HEK293 (cell line): ENCODE results near the gene PGAP1.

ENCODE experiments used
- MYNN ChIP-seq: fragments of 450-650 bp; formaldehyde crosslinking; IDR thresholded peaks from 2 replicates; pipeline ENCODE4 v1.5.1; 2016; ENCODE audit warnings: missing biosample characterization, missing genetic modification characterization, borderline replicate concordance
- TF ChIP-seq, protein P1 (sequence below): fragments of 450-650 bp; formaldehyde crosslinking; IDR thresholded peaks from 2 replicates; pipeline ENCODE4 v1.5.1; 2016; ENCODE audit warnings: missing biosample characterization, missing genetic modification characterization
- TF ChIP-seq, protein P2 (sequence below): fragments of 450-650 bp; formaldehyde crosslinking; IDR thresholded peaks from 2 replicates; pipeline ENCODE4 v1.5.1; 2016; ENCODE audit warnings: missing biosample characterization, missing genetic modification characterization

DNA sequence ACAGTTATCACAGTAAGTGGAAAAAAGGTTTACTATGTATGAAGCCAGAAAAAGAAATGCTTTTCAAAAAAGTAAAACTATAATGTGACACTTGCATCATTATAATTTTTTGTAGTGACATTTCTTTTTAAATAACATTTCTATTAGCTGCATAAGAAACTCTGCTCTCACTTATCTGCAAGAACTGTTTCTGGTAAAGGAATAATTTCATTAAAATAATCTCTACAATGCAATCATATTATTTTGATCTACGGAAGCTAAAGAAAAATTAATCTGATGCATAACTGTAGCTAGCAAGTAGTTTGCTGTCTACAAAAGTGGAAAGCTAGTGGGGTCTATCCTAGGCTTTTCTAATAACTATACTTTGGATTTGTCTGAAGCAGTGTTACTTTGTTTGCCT, 50.1 kb downstream of the PGAP1 start:
- no peak for TF ChIP-seq MYNN (tag by site-specific recombination)
- TF ChIP-seq, protein P1, sequence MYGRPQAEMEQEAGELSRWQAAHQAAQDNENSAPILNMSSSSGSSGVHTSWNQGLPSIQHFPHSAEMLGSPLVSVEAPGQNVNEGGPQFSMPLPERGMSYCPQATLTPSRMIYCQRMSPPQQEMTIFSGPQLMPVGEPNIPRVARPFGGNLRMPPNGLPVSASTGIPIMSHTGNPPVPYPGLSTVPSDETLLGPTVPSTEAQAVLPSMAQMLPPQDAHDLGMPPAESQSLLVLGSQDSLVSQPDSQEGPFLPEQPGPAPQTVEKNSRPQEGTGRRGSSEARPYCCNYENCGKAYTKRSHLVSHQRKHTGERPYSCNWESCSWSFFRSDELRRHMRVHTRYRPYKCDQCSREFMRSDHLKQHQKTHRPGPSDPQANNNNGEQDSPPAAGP (tag by site-specific recombination): no peak
- TF ChIP-seq, protein P2, sequence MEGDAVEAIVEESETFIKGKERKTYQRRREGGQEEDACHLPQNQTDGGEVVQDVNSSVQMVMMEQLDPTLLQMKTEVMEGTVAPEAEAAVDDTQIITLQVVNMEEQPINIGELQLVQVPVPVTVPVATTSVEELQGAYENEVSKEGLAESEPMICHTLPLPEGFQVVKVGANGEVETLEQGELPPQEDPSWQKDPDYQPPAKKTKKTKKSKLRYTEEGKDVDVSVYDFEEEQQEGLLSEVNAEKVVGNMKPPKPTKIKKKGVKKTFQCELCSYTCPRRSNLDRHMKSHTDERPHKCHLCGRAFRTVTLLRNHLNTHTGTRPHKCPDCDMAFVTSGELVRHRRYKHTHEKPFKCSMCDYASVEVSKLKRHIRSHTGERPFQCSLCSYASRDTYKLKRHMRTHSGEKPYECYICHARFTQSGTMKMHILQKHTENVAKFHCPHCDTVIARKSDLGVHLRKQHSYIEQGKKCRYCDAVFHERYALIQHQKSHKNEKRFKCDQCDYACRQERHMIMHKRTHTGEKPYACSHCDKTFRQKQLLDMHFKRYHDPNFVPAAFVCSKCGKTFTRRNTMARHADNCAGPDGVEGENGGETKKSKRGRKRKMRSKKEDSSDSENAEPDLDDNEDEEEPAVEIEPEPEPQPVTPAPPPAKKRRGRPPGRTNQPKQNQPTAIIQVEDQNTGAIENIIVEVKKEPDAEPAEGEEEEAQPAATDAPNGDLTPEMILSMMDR (tag by site-specific recombination): no peak
